ENCODE data around the gene SPECC1L.

DNA sequence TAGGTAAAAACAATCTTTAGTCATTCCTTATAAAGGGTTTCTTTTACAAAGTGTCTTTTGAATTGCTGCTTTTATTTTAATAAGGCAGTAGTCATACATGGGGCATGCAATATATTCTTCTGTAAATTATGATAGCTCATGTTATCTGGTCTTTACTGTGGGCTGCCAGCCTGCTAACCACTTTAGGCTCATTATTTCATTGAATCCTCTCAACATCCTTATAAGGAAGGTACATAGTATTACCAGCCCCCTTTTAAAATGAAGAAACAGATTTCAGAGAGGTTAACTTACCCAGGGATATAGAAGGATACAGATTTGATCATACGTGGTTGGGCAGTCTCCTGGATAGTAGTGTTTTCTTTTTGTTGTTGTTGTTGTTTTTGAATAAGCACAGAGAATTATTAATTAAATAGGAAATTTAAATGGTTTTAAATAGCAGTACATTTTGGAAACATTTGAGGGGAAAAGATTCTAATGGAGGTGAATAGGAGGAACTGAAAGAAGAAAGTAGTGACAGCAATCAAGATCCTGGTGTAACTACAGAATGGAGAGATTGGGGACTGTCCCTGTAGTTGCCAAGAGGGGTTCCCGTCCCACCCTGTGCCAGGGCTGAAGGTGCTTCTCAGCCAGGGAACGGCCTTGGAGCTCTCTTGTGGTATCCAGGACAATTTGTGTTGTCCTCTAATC lies 21.0 kb downstream of the SPECC1L start:
- TF ChIP-seq POLR2A (IDR thresholded peaks at IDR 0.05; ENCODE audit: low read length) (no peak), GATA1 (IDR thresholded peaks at IDR 0.05; ENCODE audit: low read depth, low read length) (no peak)
